Retinal pigment epithelial cell (primary cell): Measurements from ENCODE around the gene DNAH17.

ENCODE experiments used
- DNase-seq: peaks from one replicate; pipeline ENCODE4 v3.0.0-alpha.2; 2010; ENCODE audit warnings: low read depth
- H3K4me3 ChIP-seq: 2 replicates; pipeline ENCODE4 v1.5.1; 2011; ENCODE audit warnings: mild to moderate bottlenecking, low read length, control low read depth, moderate library complexity
- TF ChIP-seq, protein P1 (sequence below): conservative IDR thresholded peaks from 2 replicates; pipeline ENCODE4 v1.5.1; 2011; ENCODE audit warnings: low read depth, low read length, control low read depth, inconsistent platforms

Gene DNAH17

GRCh38 chr17:78573955-78574354, 3.2 kb downstream of the DNAH17 start:
- DNase-seq = no peak
- TF ChIP-seq, protein P1, sequence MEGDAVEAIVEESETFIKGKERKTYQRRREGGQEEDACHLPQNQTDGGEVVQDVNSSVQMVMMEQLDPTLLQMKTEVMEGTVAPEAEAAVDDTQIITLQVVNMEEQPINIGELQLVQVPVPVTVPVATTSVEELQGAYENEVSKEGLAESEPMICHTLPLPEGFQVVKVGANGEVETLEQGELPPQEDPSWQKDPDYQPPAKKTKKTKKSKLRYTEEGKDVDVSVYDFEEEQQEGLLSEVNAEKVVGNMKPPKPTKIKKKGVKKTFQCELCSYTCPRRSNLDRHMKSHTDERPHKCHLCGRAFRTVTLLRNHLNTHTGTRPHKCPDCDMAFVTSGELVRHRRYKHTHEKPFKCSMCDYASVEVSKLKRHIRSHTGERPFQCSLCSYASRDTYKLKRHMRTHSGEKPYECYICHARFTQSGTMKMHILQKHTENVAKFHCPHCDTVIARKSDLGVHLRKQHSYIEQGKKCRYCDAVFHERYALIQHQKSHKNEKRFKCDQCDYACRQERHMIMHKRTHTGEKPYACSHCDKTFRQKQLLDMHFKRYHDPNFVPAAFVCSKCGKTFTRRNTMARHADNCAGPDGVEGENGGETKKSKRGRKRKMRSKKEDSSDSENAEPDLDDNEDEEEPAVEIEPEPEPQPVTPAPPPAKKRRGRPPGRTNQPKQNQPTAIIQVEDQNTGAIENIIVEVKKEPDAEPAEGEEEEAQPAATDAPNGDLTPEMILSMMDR = no peak
- H3K4me3 ChIP-seq = no peak overlapping the region

DNA sequence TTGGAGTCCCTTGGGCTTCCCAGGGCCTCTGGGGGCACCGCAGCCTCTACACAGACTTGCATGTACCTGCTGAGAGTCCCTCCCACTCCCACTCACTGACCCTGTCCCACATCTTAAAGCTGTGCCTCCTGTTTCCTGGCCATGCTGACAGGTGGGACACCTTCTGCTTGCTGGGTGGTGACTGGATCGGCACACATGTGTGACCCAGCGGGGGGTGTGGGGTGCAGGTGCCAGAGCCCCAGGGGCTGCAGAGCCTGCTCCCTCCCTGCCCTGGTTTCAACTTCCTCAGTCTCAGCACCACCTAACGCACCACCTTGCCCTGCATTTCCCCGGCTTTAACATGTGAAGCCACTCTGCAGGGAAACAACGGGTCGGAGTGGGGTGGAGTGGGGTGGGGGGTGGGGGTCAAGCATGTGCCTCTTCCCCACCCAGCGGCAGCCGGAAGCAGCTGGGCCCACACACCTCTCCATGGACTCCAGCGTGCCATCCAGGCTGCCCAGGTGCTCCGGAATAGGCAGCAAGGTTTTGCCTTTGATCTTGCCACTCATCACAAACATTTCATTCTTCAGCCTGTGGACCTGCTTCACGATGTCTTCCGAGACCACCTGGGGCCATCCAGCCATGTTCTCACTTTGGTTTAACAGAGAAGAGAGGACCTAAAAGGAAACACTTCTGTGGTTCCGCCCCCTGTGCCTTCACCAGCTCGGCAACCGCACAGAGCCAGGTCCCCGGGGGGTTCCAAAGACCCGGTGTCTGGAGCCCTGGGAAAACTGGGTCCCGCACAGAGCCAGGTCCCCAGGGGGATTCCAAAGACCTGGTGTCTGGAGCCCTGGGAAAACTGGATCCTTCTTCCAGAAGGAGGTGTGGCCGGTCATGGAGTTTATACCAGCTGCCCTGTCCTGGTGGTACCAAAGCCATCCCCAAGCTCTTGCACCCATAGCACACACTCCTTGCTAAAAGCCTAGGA, 4.7 kb downstream of the DNAH17 start:
- no peak overlapping the region for H3K4me3 ChIP-seq
- DNase-seq = no peak
- TF ChIP-seq, protein P1 = no peak

DNA sequence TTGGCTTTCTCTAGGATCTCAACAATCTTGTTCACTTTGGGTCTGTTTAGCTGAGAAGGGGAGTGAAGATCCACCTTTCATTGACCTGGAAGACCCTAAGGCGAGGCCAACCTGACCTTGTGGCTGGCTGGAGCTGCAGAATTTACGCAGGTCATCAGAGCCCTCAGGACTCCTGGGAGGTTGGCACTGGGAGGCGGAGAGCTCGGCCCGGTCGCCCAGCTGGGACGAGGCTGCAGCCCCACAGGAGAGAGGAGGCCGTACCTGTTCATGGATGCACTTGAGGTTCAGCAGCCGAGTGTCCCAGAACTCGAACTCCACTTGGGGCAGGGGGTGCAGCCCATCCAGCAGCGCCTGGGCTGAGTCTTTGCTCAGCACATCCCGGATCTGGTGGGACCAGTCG, 5.9 kb downstream of the DNAH17 start:
- H3K4me3 ChIP-seq = no peak overlapping the region
- no peak for DNase-seq
- TF ChIP-seq, protein P1 = no peak

DNA sequence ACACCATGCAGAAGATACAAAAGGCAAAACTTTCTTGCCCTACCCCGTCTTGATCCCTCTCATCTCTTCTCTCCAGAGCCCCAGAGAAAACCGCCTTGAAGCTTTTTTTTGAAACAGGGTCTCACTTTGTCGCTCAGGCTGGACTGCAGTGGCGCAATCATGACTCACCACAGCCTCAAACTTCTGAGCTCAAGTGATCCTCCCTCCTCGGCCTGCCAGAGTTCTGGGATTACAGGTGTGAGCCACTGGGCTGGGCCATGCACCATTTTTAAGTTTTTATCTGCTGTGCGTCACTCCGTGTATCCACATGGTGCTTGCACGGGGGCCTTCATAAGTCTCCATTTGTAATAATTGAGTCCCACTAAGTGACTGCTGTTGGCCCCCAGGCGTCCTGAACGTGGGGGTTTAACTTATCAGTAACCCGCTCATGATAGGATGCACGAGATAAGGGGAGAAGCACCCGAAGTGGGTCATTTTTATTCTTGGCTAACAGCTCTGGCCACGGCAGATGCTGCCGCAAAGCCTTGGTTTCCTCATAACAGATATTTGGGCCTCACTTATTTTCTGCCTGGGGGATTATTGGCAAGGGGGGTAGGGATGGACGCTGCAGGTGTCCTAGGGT, 8.6 kb downstream of the DNAH17 start:
- no peak for DNase-seq
- no peak overlapping the region for H3K4me3 ChIP-seq
- TF ChIP-seq, protein P1 = no peak

GRCh38 chr17:78567991-78568390, 9.2 kb downstream of the DNAH17 start:
- H3K4me3 ChIP-seq = no peak overlapping the region
- TF ChIP-seq, protein P1 = no peak
- DNase-seq = no peak

DNA sequence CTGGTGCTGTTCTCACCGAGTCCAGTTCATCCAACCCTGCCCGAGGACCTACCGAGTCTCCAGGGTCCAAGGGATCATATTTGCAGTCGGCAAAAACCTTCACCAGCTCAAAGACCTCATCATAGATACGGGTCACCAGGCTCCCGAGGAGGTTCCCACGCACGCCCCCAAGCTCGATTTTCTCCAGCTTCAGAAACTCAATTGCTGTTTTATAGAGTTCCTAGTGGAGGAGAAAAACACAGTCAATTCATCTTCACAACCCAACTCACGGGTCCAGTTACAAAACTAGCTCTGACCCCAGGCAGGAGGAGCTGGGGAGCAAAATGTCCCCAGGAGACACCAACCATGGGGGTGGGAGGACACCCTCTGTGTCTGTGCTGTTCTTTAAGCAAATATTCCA, 10.2 kb downstream of the DNAH17 start:
- no peak for DNase-seq
- H3K4me3 ChIP-seq = no peak overlapping the region
- TF ChIP-seq, protein P1 = no peak
